HL-60 (cell line): ENCODE results near the gene TPO.

ENCODE experiments used
- DNase-seq, 2 experiments: peaks; one replicate each; pipeline ENCODE4 v3.0.0-alpha.2; 2010 to 2020; ENCODE audit warnings: low read depth in 1 of 2, low spot score in 1 of 2
- H3K27ac ChIP-seq: fragments of 250-450 bp; sonication (Bioruptor Pico); replicated peaks from 2 replicates; pipeline ENCODE4 v1.5.1; 2020; ENCODE audit warnings: mild to moderate bottlenecking, moderate library complexity
- H3K27me3 ChIP-seq: fragments of 250-450 bp; sonication (Bioruptor Pico); 2 replicates; pipeline ENCODE4 v1.5.1; 2021; ENCODE audit warnings: mild to moderate bottlenecking, moderate library complexity; ENCODE audit not compliant: insufficient read depth, poor library complexity, severe bottlenecking
- H3K4me3 ChIP-seq: replicated peaks from 2 replicates; pipeline ENCODE4 v1.5.1; 2011; ENCODE audit warnings: mild to moderate bottlenecking, control low read depth, low read length; ENCODE audit not compliant: insufficient read depth
- GABPA ChIP-seq: IDR thresholded peaks from 2 replicates; pipeline ENCODE4 v1.6.1; 2012; ENCODE audit warnings: low read depth
- POLR2AphosphoS5 ChIP-seq: IDR thresholded peaks from 2 replicates; pipeline ENCODE4 v1.6.1; 2012; ENCODE audit warnings: low read depth
- SPI1 ChIP-seq: IDR thresholded peaks from 2 replicates; pipeline ENCODE4 v1.6.1; 2012; ENCODE audit warnings: low read depth, mild to moderate bottlenecking, borderline replicate concordance
- TF ChIP-seq, protein P1 (sequence below): IDR thresholded peaks from one replicate; pipeline ENCODE4 v1.5.1; 2011; ENCODE audit warnings: low read length, control low read depth, inconsistent platforms; ENCODE audit not compliant: insufficient read depth
- TF ChIP-seq, protein P2 (sequence below): IDR thresholded peaks from 2 replicates; pipeline ENCODE4 v1.6.1; 2012; ENCODE audit warnings: low read depth; ENCODE audit not compliant: insufficient replicate concordance

TPO gene

GRCh38 chr2:1590596-1591460 lies 177.6 kb downstream of the TPO start:
- Histone ChIP-seq H3K4me3 (no peak overlapping the region), H3K27me3 (no peaks in the 10 kb centered on the region), H3K27ac (no peak overlapping the region)
- no peak for DNase-seq
- TF ChIP-seq GABPA (no peak), POLR2AphosphoS5 (no peak), SPI1 (no peak)
- TF ChIP-seq, protein P1, sequence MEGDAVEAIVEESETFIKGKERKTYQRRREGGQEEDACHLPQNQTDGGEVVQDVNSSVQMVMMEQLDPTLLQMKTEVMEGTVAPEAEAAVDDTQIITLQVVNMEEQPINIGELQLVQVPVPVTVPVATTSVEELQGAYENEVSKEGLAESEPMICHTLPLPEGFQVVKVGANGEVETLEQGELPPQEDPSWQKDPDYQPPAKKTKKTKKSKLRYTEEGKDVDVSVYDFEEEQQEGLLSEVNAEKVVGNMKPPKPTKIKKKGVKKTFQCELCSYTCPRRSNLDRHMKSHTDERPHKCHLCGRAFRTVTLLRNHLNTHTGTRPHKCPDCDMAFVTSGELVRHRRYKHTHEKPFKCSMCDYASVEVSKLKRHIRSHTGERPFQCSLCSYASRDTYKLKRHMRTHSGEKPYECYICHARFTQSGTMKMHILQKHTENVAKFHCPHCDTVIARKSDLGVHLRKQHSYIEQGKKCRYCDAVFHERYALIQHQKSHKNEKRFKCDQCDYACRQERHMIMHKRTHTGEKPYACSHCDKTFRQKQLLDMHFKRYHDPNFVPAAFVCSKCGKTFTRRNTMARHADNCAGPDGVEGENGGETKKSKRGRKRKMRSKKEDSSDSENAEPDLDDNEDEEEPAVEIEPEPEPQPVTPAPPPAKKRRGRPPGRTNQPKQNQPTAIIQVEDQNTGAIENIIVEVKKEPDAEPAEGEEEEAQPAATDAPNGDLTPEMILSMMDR, result no peak
- TF ChIP-seq, protein P2, sequence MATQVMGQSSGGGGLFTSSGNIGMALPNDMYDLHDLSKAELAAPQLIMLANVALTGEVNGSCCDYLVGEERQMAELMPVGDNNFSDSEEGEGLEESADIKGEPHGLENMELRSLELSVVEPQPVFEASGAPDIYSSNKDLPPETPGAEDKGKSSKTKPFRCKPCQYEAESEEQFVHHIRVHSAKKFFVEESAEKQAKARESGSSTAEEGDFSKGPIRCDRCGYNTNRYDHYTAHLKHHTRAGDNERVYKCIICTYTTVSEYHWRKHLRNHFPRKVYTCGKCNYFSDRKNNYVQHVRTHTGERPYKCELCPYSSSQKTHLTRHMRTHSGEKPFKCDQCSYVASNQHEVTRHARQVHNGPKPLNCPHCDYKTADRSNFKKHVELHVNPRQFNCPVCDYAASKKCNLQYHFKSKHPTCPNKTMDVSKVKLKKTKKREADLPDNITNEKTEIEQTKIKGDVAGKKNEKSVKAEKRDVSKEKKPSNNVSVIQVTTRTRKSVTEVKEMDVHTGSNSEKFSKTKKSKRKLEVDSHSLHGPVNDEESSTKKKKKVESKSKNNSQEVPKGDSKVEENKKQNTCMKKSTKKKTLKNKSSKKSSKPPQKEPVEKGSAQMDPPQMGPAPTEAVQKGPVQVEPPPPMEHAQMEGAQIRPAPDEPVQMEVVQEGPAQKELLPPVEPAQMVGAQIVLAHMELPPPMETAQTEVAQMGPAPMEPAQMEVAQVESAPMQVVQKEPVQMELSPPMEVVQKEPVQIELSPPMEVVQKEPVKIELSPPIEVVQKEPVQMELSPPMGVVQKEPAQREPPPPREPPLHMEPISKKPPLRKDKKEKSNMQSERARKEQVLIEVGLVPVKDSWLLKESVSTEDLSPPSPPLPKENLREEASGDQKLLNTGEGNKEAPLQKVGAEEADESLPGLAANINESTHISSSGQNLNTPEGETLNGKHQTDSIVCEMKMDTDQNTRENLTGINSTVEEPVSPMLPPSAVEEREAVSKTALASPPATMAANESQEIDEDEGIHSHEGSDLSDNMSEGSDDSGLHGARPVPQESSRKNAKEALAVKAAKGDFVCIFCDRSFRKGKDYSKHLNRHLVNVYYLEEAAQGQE, result no peak

DNA sequence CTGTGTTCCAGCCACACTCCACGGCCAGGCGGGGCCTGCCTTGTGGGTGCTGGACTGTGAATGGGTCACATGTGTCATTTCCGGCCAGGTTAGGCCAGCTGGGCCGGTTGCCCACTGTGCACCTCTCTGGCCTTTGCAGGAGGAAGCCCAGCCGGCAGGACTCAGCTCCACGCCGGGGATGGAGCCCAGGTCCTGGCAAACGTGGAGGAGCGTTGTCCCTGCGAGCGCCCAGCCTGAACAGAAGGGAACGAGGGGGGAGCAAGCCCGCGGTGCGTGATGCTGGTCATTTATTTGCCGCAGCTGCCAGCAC lies 178.2 kb downstream of the TPO start:
- TF ChIP-seq GABPA, result no peak
- TF ChIP-seq, protein P1, result no peak
- no peak for TF ChIP-seq POLR2AphosphoS5
- no peak for TF ChIP-seq SPI1
- TF ChIP-seq, protein P2, result no peak
- no peak for DNase-seq
- no peaks in the 10 kb centered on the region for H3K27me3 ChIP-seq
- H3K27ac ChIP-seq, result no peak overlapping the region
- no peak overlapping the region for H3K4me3 ChIP-seq
